HL-60/S4 treated with phorbol 12-myristate 13-acetate at 8.2 ng/mL for 4 days and 3 days (cell line): ENCODE data around the gene DCDC1.

ENCODE experiments used
- in situ Hi-C: fragments of 300-500 bp; cut with MboI; formaldehyde crosslinking; loops from 2 replicates; pipeline ENCODE4 v1.15.0; 2022; ENCODE audit warnings: low sequenced_read_pairs

Gene DCDC1

GRCh38 chr11:30860146-30860545 is 509.4 kb downstream of the DCDC1 start:
- in situ Hi-C loops, result no loop called here

- in situ Hi-C loops, result no loop called here
Measured at GRCh38 chr11:30859669-30860068, 509.9 kb downstream of the DCDC1 start.

GRCh38 chr11:30855383-30856006 is 514.0 kb downstream of the DCDC1 start:
- in situ Hi-C loops, result no loop called here

- in situ Hi-C loops, result no loop called here
Measured at GRCh38 chr11:30853439-30853838, 516.1 kb downstream of the DCDC1 start.

- in situ Hi-C loops, result no loop called here
Measured at GRCh38 chr11:30852645-30853044, 516.9 kb downstream of the DCDC1 start.

- in situ Hi-C loops, result no loop called here
Measured at GRCh38 chr11:30852091-30852490, 517.4 kb downstream of the DCDC1 start.

GRCh38 chr11:30837252-30837651 is 532.3 kb downstream of the DCDC1 start:
- in situ Hi-C loops, result no loop called here

- in situ Hi-C loops, result no loop called here
Measured at GRCh38 chr11:30832831-30833230, 536.7 kb downstream of the DCDC1 start.

GRCh38 chr11:30830681-30831080 is 538.9 kb downstream of the DCDC1 start:
- in situ Hi-C loops, result no loop called here

GRCh38 chr11:30826911-30827310 is 542.6 kb downstream of the DCDC1 start:
- in situ Hi-C loops, result no loop called here

- in situ Hi-C loops, result no loop called here
Measured at GRCh38 chr11:30825723-30826122, 543.8 kb downstream of the DCDC1 start.

GRCh38 chr11:30823119-30823518 is 546.4 kb downstream of the DCDC1 start:
- in situ Hi-C loops, result no loop called here

GRCh38 chr11:30821438-30821965 is 548.0 kb downstream of the DCDC1 start:
- in situ Hi-C loops, result no loop called here

- in situ Hi-C loops, result no loop called here
Measured at GRCh38 chr11:30818721-30819120, 550.8 kb downstream of the DCDC1 start.

GRCh38 chr11:30816959-30817880 is 552.3 kb downstream of the DCDC1 start:
- in situ Hi-C loops, result no loop called here

- in situ Hi-C loops, result no loop called here
Measured at GRCh38 chr11:30815619-30816018, 553.9 kb downstream of the DCDC1 start.

- in situ Hi-C loops, result no loop called here
Measured at GRCh38 chr11:30814737-30815136, 554.8 kb downstream of the DCDC1 start.
